PFSK-1 (cell line): ENCODE measurements around the gene TP53BP1.

Experiments used
- POLR2AphosphoS5 ChIP-seq: IDR thresholded peaks from 2 replicates; pipeline ENCODE4 v1.6.1; 2012; ENCODE audit warnings: low read depth, mild to moderate bottlenecking, control low read depth, low read length, moderate library complexity
- SIN3A ChIP-seq: IDR thresholded peaks from 2 replicates; pipeline ENCODE4 v1.6.1; 2012; ENCODE audit warnings: mild to moderate bottlenecking, low read length, moderate library complexity, borderline replicate concordance; ENCODE audit not compliant: insufficient read depth
- TAF1 ChIP-seq: IDR thresholded peaks from 2 replicates; pipeline ENCODE4 v1.6.1; 2012; ENCODE audit warnings: low read length, control low read depth, borderline replicate concordance; ENCODE audit not compliant: insufficient read depth
- TF ChIP-seq, protein P1 (sequence below), 2 experiments: IDR thresholded peaks; 2 replicates each; pipeline versions ENCODE4 v1.6.1 to v1.8.0; 2011 to 2012; ENCODE audit warnings: low read depth in 2 of 2, low read length in 2 of 2, control low read depth in 1 of 2, inconsistent platforms in 1 of 2, mild to moderate bottlenecking in 1 of 2, moderate library complexity in 1 of 2; ENCODE audit not compliant: insufficient read depth in 1 of 2

DNA sequence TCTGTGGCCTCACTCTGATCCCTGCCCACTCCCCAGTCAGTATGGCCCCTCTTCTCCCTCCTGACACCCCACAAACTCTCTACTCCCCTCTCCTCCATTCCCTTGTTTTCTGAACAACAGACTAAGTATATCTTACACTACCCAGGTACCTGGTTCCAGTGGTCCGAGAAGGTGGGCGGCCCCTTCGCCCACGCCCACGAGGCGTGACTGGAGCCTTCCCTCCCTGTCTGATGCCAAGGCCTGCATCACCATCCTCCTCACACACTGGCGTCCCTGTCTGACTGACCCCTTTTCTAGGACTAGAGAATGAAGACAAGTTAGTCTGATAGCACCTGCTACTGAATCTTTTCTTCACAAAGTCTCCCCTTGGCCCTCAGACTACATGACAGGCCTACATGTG is 72.1 kb downstream of the TP53BP1 start:
- TF ChIP-seq, protein P1, sequence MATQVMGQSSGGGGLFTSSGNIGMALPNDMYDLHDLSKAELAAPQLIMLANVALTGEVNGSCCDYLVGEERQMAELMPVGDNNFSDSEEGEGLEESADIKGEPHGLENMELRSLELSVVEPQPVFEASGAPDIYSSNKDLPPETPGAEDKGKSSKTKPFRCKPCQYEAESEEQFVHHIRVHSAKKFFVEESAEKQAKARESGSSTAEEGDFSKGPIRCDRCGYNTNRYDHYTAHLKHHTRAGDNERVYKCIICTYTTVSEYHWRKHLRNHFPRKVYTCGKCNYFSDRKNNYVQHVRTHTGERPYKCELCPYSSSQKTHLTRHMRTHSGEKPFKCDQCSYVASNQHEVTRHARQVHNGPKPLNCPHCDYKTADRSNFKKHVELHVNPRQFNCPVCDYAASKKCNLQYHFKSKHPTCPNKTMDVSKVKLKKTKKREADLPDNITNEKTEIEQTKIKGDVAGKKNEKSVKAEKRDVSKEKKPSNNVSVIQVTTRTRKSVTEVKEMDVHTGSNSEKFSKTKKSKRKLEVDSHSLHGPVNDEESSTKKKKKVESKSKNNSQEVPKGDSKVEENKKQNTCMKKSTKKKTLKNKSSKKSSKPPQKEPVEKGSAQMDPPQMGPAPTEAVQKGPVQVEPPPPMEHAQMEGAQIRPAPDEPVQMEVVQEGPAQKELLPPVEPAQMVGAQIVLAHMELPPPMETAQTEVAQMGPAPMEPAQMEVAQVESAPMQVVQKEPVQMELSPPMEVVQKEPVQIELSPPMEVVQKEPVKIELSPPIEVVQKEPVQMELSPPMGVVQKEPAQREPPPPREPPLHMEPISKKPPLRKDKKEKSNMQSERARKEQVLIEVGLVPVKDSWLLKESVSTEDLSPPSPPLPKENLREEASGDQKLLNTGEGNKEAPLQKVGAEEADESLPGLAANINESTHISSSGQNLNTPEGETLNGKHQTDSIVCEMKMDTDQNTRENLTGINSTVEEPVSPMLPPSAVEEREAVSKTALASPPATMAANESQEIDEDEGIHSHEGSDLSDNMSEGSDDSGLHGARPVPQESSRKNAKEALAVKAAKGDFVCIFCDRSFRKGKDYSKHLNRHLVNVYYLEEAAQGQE (IDR thresholded peaks at IDR 0.05; ENCODE audit: insufficient read depth in 1 of 2, low read depth in 2 of 2, low read length in 2 of 2), result no peak
- no peak for TF ChIP-seq POLR2AphosphoS5
- TF ChIP-seq SIN3A, result no peak
- no peak for TF ChIP-seq TAF1
